ENCODE data around the gene CNIH3.

CNIH3 gene

DNA sequence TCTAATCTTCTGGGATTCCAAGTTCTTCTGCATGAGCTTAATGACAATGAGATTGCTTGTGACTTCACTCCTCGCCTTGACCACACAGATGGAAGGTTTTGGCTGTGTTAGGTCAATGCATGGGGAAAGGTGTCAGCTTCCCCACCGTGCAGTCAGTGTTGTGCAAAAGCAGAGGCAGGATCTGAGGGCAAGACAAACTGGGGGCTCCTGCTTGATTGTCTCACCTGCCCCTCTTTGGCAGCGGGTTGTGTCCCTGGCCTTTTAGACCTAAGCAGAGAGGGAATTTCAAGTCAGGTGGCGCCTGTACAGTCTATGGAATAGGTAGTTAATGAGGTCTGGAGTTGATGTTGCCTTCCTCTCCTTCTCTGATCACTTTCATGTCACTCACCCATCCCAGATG is 150.1 kb downstream of the CNIH3 start:
- Mint-ChIP-seq H3K9me3 (no peaks in the 10 kb centered on the region), H3K27me3 (peaks cover 46% of the 10 kb centered on the region), H3K4me1 (no peaks in the 10 kb centered on the region), H3K27ac (no peak overlapping the region), H3K4me3 (no peak overlapping the region)
- DNase-seq (no peak), ATAC-seq (no peak)

GRCh38 chr1:224767031-224767430 is 150.9 kb downstream of the CNIH3 start:
- Mint-ChIP-seq H3K4me3 (no peak overlapping the region), H3K4me1 (no peaks in the 10 kb centered on the region), H3K27ac (no peak overlapping the region), H3K9me3 (no peaks in the 10 kb centered on the region), H3K27me3 (peaks cover 54% of the 10 kb centered on the region)
- ATAC-seq (no peak), DNase-seq (no peak)

GRCh38 chr1:224767676-224768075 is 151.6 kb downstream of the CNIH3 start:
- Mint-ChIP-seq H3K27ac (no peak overlapping the region), H3K4me1 (no peaks in the 10 kb centered on the region), H3K4me3 (no peak overlapping the region), H3K27me3 (peaks cover 57% of the 10 kb centered on the region), H3K9me3 (no peaks in the 10 kb centered on the region)
- ATAC-seq (no peak), DNase-seq (no peak)

- peaks cover 58% of the 10 kb centered on the region for H3K27me3 Mint-ChIP-seq
- H3K4me3 Mint-ChIP-seq, result no peak overlapping the region
- no peak overlapping the region for H3K27ac Mint-ChIP-seq
- no peaks in the 10 kb centered on the region for H3K4me1 Mint-ChIP-seq
- DNase-seq (no peak), ATAC-seq (no peak)
- H3K9me3 Mint-ChIP-seq, result no peaks in the 10 kb centered on the region
These were observed 152.9 kb downstream of the CNIH3 start for GRCh38 chr1:224768971-224769370.

DNA sequence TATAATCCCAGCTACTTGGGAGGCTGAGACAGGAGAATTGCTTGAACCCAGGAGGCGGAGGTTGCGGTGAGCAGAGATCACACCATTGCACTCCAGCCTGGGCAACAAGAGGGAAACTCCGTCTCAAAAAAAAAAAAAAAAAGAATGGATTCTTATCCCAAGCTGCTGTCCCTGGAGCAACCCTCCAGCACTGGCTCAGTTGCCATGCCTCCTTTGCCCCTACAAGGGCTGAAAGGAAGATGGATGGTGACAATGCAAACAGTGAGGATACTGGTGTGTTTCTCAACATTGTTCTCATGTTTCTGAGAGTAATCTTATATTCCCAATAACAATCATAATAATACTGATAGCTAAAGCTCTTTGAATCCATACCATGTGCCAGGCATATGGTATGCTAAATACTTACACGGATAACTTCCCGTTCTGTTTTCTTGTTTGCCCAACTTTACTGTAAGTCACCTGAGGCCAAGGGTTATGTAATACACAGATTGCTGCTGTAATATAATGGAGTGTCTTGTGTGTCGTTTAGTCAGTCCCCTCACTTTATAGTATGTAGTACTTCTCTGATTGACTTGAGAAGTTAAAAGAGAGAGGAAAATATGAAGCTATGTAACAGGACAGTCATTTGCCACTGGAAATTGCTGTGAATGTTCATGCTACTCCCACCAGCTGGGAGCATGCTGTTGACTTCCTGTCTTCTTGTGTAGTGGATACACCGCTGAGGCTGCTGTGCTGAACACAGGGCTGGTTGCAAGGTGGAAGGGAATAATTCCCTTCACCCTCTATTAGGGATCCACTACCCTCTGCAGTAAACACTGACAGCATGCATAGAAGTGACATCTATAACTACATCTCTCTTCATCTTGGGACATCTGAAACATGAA is 153.6 kb downstream of the CNIH3 start:
- H3K4me1 Mint-ChIP-seq, result peaks cover 5% of the 10 kb centered on the region
- ATAC-seq (no peak), DNase-seq (no peak)
- peaks cover 64% of the 10 kb centered on the region for H3K27me3 Mint-ChIP-seq
- H3K9me3 Mint-ChIP-seq, result no peaks in the 10 kb centered on the region
- H3K4me3 Mint-ChIP-seq, result no peak overlapping the region
- H3K27ac Mint-ChIP-seq, result no peak overlapping the region

DNA sequence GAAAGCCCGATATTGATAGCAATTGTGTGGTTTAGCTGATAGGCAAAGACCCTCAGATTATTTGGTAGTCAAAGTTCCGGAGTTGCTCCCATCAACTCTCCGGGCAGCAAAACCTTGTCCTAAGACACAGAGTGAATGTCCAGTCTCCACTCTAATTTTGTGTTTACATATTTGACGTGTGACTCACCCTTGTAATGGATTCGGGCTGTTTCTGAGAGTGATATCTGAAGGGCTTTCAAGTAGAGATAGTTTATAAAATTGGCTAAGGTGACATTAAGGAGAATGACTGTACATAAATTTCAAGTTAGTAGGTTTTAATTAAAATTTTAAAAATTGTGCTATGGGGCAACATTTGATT is 154.2 kb downstream of the CNIH3 start:
- peaks cover 61% of the 10 kb centered on the region for H3K27me3 Mint-ChIP-seq
- DNase-seq (no peak), ATAC-seq (no peak)
- no peak overlapping the region for H3K27ac Mint-ChIP-seq
- H3K4me1 Mint-ChIP-seq, result peaks cover 5% of the 10 kb centered on the region
- no peak overlapping the region for H3K4me3 Mint-ChIP-seq
- no peaks in the 10 kb centered on the region for H3K9me3 Mint-ChIP-seq

GRCh38 chr1:224773646-224774045 is 157.5 kb downstream of the CNIH3 start:
- DNase-seq (no peak), ATAC-seq (no peak)
- H3K27ac Mint-ChIP-seq, result no peak overlapping the region
- peaks cover 33% of the 10 kb centered on the region for H3K27me3 Mint-ChIP-seq
- H3K4me1 Mint-ChIP-seq, result peaks cover 5% of the 10 kb centered on the region
- H3K4me3 Mint-ChIP-seq, result no peak overlapping the region
- H3K9me3 Mint-ChIP-seq, result no peaks in the 10 kb centered on the region

DNA sequence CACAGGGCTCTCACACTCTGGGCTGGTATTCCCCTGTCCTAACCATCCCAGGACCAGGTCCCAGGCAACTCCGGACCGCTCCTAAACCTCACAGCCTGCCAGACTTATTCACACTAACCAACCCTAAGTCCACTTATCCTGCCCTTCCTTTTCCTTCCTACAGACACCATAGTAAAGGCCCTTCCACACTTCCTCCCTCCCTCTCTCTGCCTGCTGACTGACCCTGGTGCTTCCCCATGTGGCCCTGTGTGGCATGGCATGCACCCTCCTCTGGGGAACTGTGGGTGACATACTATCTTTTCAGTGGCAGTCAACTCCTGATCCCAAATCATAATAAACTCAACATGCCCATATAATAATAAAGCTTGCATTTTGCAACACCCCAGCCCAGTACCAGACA is 158.3 kb downstream of the CNIH3 start:
- peaks cover 5% of the 10 kb centered on the region for H3K4me1 Mint-ChIP-seq
- no peaks in the 10 kb centered on the region for H3K9me3 Mint-ChIP-seq
- no peak for DNase-seq
- H3K27ac Mint-ChIP-seq, result peak overlapping the region in 1 of 2 donors; percentile 79
- peak; percentile 61 for ATAC-seq
- H3K27me3 Mint-ChIP-seq, result peaks cover 33% of the 10 kb centered on the region
- no peak overlapping the region for H3K4me3 Mint-ChIP-seq

GRCh38 chr1:224777180-224777579 is 161.1 kb downstream of the CNIH3 start:
- Mint-ChIP-seq H3K27ac (no peak overlapping the region), H3K9me3 (peaks cover under 1 to 2% of the 10 kb centered on the region in 2 donors), H3K27me3 (peaks cover 21% of the 10 kb centered on the region), H3K4me3 (no peak overlapping the region), H3K4me1 (peaks cover 11% of the 10 kb centered on the region)
- DNase-seq (no peak), ATAC-seq (no peak)

- Mint-ChIP-seq H3K9me3 (peaks cover 5 to 7% of the 10 kb centered on the region in 2 donors), H3K27me3 (peaks cover 4% of the 10 kb centered on the region), H3K4me1 (peaks cover 29% of the 10 kb centered on the region), H3K4me3 (no peak overlapping the region), H3K27ac (no peak overlapping the region)
- ATAC-seq, result no peak
- no peak for DNase-seq
These were observed 163.4 kb downstream of the CNIH3 start for GRCh38 chr1:224779536-224779935.

DNA sequence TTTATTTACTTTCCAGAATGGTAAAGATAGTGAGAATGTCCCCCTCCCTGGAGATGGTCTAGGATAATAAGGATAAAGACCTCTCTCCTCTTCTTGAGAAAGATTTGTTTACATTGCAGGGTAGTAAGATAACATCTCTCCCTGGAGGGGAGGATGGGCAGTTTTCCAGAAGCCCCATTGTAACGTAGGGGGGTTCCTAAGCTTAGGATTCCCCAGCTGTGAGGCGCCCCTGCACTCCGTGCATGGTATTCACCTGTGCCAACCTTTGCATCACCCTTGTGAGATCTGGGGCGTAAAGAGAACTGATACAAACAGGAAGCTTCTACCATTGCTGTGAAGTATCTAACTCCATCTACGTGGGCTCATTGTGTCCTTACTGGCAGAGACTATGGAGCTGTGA is 164.6 kb downstream of the CNIH3 start:
- H3K4me1 Mint-ChIP-seq, result peaks cover 33% of the 10 kb centered on the region
- no peak overlapping the region for H3K4me3 Mint-ChIP-seq
- no peak for DNase-seq
- peaks cover 5 to 7% of the 10 kb centered on the region in 2 donors for H3K9me3 Mint-ChIP-seq
- H3K27me3 Mint-ChIP-seq, result no peaks in the 10 kb centered on the region
- ATAC-seq, result no peak
- H3K27ac Mint-ChIP-seq, result no peak overlapping the region

GRCh38 chr1:224781800-224782199 is 165.7 kb downstream of the CNIH3 start:
- Mint-ChIP-seq H3K4me3 (no peak overlapping the region), H3K27me3 (no peaks in the 10 kb centered on the region), H3K9me3 (peaks cover 5 to 10% of the 10 kb centered on the region in 2 donors), H3K4me1 (peaks cover 38% of the 10 kb centered on the region), H3K27ac (no peak overlapping the region)
- ATAC-seq (no peak), DNase-seq (no peak)

- Mint-ChIP-seq H3K9me3 (peaks cover 11 to 16% of the 10 kb centered on the region in 2 donors), H3K4me3 (no peak overlapping the region), H3K27me3 (no peaks in the 10 kb centered on the region), H3K27ac (no peak overlapping the region), H3K4me1 (peaks cover 44% of the 10 kb centered on the region)
- no peak for DNase-seq
- no peak for ATAC-seq
These were observed 166.3 kb downstream of the CNIH3 start for GRCh38 chr1:224782281-224783000.

GRCh38 chr1:224783006-224783651 is 167.0 kb downstream of the CNIH3 start:
- Mint-ChIP-seq H3K4me1 (peaks cover 45% of the 10 kb centered on the region), H3K4me3 (peak overlapping the region in 1 of 2 donors; percentile 4), H3K27ac (peak overlapping the region in 1 of 2 donors; percentile 12), H3K27me3 (no peaks in the 10 kb centered on the region), H3K9me3 (peaks cover 11 to 16% of the 10 kb centered on the region in 2 donors)
- DNase-seq (no peak), ATAC-seq (no peak)

GRCh38 chr1:224784265-224785039 is 168.3 kb downstream of the CNIH3 start:
- no peak overlapping the region for H3K27ac Mint-ChIP-seq
- H3K9me3 Mint-ChIP-seq, result peaks cover 15 to 16% of the 10 kb centered on the region in 2 donors
- H3K4me3 Mint-ChIP-seq, result no peak overlapping the region
- DNase-seq (no peak), ATAC-seq (peak; percentile 54)
- H3K4me1 Mint-ChIP-seq, result peaks cover 45% of the 10 kb centered on the region
- H3K27me3 Mint-ChIP-seq, result no peaks in the 10 kb centered on the region

Measured in stimulated activated naive CD8-positive, alpha-beta T cell treated with anti-CD3 and anti-CD28 coated beads, Interleukin-15, amount 100 ng/mL, for 72 hours (primary cell).